ENCODE measurements around the gene NSMF. TPM values are rescaled to one million over a fixed set of nuclear protein-coding genes. Genes with fewer than 3 reads are reported as not detected.

NSMF gene
- polyA plus RNA-seq, 1 of the 3 experiments (the other 2 are of a cell fraction) = 58.8 TPM

- no peak overlapping the region for H3K4me2 ChIP-seq
- no peaks in the 10 kb centered on the region for H3K9me2 ChIP-seq
- 48% methylated on average over 3 of the region's 11 CpGs for WGBS (ENCODE audit: low lambda C conversion rate)
- peaks cover 0 to 32% of the 10 kb centered on the region in 2 experiments; a peak in 1 of 4 replicates for H3K4me1 ChIP-seq (ENCODE audit: control insufficient read depth in 1 of 2, insufficient read depth in 2 of 2, low read depth in 1 of 2, low read length in 1 of 2)
- H3K79me2 ChIP-seq (ENCODE audit: insufficient read depth) = no peaks in the 10 kb centered on the region
- no peak overlapping the region for H3K27ac ChIP-seq (ENCODE audit: low read depth in 2 of 2, low read length in 1 of 2)
- H3K9me3 ChIP-seq = no peaks in the 10 kb centered on the region
- no peak overlapping the region for H3K9ac ChIP-seq
- TF ChIP-seq TAF1 (IDR thresholded peaks at IDR 0.05; ENCODE audit: borderline replicate concordance, low read depth, low read length) = no peak
- no peak for TF ChIP-seq ELF1 (IDR thresholded peaks at IDR 0.05)
- TF ChIP-seq FOXJ3 (CRISPR knock-in tag; IDR thresholded peaks at IDR 0.05) = no peak
- TF ChIP-seq GABPA (IDR thresholded peaks at IDR 0.05; ENCODE audit: low read depth) = no peak
- TF ChIP-seq SMC3 (IDR thresholded peaks at IDR 0.05; ENCODE audit: low read depth, low read length) = no peak
- H3K36me3 ChIP-seq (replicated peaks in 1 of 2; ENCODE audit: control insufficient read depth in 1 of 2, insufficient read depth in 2 of 2, low read length in 1 of 2) = no peaks in the 10 kb centered on the region
- H4K20me1 ChIP-seq (ENCODE audit: insufficient read depth) = no peaks in the 10 kb centered on the region
- ChIA-PET POLR2A (no interaction called here), CTCF (no interaction called here)
- H3K27me3 ChIP-seq (ENCODE audit: insufficient read depth) = no peaks in the 10 kb centered on the region
- H3K4me3 ChIP-seq (ENCODE audit: low read depth in 2 of 2, low read length in 1 of 2) = no peak overlapping the region
- no peak overlapping the region for H2AFZ ChIP-seq (ENCODE audit: low read depth)
- DNase-seq = no peak
- no peaks in the 10 kb centered on the region for H3F3A ChIP-seq (replicated peaks; ENCODE audit: insufficient read depth)
Measured at GRCh38 chr9:137476856-137477255, 17.7 kb upstream of the NSMF start.

DNA sequence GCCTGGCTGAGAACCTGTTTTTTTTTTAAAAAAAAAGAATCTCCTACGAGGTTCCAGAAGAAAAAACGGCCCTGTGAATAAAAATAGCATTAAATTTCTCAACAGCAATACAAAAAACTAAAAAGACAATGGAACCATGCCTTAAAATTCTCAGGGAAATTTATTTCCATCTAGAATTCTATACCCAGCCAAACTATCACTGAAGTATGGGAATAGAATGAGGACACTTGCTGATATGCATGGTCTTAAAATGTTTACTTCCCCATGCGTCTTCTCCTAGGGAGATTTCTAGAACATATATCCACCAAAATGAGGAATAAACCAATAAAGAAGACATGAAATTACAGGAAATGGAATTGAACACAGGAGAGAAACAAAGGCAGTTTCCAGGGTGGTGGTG lies 16.5 kb upstream of the NSMF start:
- DNase-seq = no peak
- Histone ChIP-seq H3K4me2 (no peak overlapping the region), H4K20me1 (ENCODE audit: insufficient read depth) (no peaks in the 10 kb centered on the region), H3K9me2 (no peaks in the 10 kb centered on the region), H2AFZ (ENCODE audit: low read depth) (no peak overlapping the region), H3K9me3 (no peaks in the 10 kb centered on the region), H3K36me3 (replicated peaks in 1 of 2; ENCODE audit: control insufficient read depth in 1 of 2, insufficient read depth in 2 of 2, low read length in 1 of 2) (no peaks in the 10 kb centered on the region), H3K79me2 (ENCODE audit: insufficient read depth) (no peaks in the 10 kb centered on the region), H3K4me3 (ENCODE audit: low read depth in 2 of 2, low read length in 1 of 2) (no peak overlapping the region), H3K4me1 (ENCODE audit: control insufficient read depth in 1 of 2, insufficient read depth in 2 of 2, low read depth in 1 of 2, low read length in 1 of 2) (peaks cover 0 to 23% of the 10 kb centered on the region in 2 experiments; a peak in 1 of 4 replicates), H3K27me3 (ENCODE audit: insufficient read depth) (no peaks in the 10 kb centered on the region), H3K27ac (ENCODE audit: low read depth in 2 of 2, low read length in 1 of 2) (no peak overlapping the region), H3K9ac (no peak overlapping the region), H3F3A (replicated peaks; ENCODE audit: insufficient read depth) (no peaks in the 10 kb centered on the region)
- WGBS (ENCODE audit: low lambda C conversion rate) = 24% methylated on average over 3 of the region's 3 CpGs
- ChIA-PET CTCF (no interaction called here), POLR2A (no interaction called here)
- TF ChIP-seq FOXM1 (IDR thresholded peaks at IDR 0.05; ENCODE audit: low read depth) (no peak), ELF1 (IDR thresholded peaks at IDR 0.05) (no peak), SIN3A (IDR thresholded peaks at IDR 0.05; ENCODE audit: borderline replicate concordance, low read depth, low read length) (no peak), PBX3 (IDR thresholded peaks at IDR 0.05) (no peak), RFX5 (IDR thresholded peaks at IDR 0.05; ENCODE audit: low read length) (no peak), JUND (IDR thresholded peaks at IDR 0.05) (no peak), IRF3 (IDR thresholded peaks at IDR 0.05; ENCODE audit: low read depth, low read length) (no peak), TAF1 (IDR thresholded peaks at IDR 0.05; ENCODE audit: borderline replicate concordance, low read depth, low read length) (no peak), CTCF (IDR thresholded peaks at IDR 0.05) (no peak), GATA2 (CRISPR knock-in tag; IDR thresholded peaks at IDR 0.05) (no peak), SMC3 (IDR thresholded peaks at IDR 0.05; ENCODE audit: low read depth, low read length) (no peak), FOXJ3 (CRISPR knock-in tag; IDR thresholded peaks at IDR 0.05) (no peak), GABPA (IDR thresholded peaks at IDR 0.05; ENCODE audit: low read depth) (no peak), MAX (IDR thresholded peaks at IDR 0.05; ENCODE audit: low read depth) (no peak), NFIC (IDR thresholded peaks at IDR 0.05; ENCODE audit: borderline replicate concordance) (no peak), POLR2AphosphoS5 (IDR thresholded peaks at IDR 0.05; ENCODE audit: low read depth, low read length) (no peak), MEF2A (IDR thresholded peaks at IDR 0.05; ENCODE audit: borderline replicate concordance, low read depth) (no peak)
- TF ChIP-seq, protein P1, sequence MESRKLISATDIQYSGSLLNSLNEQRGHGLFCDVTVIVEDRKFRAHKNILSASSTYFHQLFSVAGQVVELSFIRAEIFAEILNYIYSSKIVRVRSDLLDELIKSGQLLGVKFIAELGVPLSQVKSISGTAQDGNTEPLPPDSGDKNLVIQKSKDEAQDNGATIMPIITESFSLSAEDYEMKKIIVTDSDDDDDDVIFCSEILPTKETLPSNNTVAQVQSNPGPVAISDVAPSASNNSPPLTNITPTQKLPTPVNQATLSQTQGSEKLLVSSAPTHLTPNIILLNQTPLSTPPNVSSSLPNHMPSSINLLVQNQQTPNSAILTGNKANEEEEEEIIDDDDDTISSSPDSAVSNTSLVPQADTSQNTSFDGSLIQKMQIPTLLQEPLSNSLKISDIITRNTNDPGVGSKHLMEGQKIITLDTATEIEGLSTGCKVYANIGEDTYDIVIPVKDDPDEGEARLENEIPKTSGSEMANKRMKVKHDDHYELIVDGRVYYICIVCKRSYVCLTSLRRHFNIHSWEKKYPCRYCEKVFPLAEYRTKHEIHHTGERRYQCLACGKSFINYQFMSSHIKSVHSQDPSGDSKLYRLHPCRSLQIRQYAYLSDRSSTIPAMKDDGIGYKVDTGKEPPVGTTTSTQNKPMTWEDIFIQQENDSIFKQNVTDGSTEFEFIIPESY (IDR thresholded peaks at IDR 0.05; ENCODE audit: borderline replicate concordance, low read depth) = no peak
